ENCODE results near the gene LRRC53.

DNA sequence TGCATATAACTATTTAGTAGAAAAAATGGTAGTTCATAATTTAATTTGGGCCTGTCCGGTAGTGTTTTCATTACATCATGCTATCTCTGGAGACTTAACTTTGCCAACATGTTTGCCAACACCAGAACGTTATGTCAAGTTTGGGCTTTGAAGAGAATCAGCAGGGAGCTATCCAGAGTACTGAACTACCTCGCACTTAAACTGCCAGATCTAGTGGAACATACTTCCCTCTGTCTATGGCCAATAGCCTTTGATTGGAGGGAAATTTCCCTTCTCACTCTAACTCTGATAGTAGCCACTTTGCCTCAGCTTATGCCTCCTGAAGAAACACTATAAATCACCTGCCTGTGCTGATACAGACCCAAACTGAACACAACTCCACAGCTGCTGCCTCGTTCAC is 10.0 kb downstream of the LRRC53 start:
- TF ChIP-seq POLR2AphosphoS5 (IDR thresholded peaks at IDR 0.05; ENCODE audit: low read depth, low read length) (no peak), TAF1 (IDR thresholded peaks at IDR 0.05; ENCODE audit: borderline replicate concordance, low read depth, low read length) (no peak), EP300 (IDR thresholded peaks at IDR 0.05; ENCODE audit: borderline replicate concordance in 1 of 2, low read depth in 1 of 2, low read length in 1 of 2) (no peak), GABPA (IDR thresholded peaks at IDR 0.05; ENCODE audit: low read depth) (no peak), NFIC (IDR thresholded peaks at IDR 0.05; ENCODE audit: borderline replicate concordance) (no peak), RFX5 (IDR thresholded peaks at IDR 0.05; ENCODE audit: low read length) (no peak), RCOR1 (IDR thresholded peaks at IDR 0.05; ENCODE audit: low read length) (no peak), EZH2phosphoT487 (IDR thresholded peaks at IDR 0.05; ENCODE audit: borderline replicate concordance, low read depth) (no peak), SMC3 (IDR thresholded peaks at IDR 0.05; ENCODE audit: low read depth, low read length) (no peak), ELF1 (IDR thresholded peaks at IDR 0.05) (no peak)
- TF ChIP-seq, protein P1, sequence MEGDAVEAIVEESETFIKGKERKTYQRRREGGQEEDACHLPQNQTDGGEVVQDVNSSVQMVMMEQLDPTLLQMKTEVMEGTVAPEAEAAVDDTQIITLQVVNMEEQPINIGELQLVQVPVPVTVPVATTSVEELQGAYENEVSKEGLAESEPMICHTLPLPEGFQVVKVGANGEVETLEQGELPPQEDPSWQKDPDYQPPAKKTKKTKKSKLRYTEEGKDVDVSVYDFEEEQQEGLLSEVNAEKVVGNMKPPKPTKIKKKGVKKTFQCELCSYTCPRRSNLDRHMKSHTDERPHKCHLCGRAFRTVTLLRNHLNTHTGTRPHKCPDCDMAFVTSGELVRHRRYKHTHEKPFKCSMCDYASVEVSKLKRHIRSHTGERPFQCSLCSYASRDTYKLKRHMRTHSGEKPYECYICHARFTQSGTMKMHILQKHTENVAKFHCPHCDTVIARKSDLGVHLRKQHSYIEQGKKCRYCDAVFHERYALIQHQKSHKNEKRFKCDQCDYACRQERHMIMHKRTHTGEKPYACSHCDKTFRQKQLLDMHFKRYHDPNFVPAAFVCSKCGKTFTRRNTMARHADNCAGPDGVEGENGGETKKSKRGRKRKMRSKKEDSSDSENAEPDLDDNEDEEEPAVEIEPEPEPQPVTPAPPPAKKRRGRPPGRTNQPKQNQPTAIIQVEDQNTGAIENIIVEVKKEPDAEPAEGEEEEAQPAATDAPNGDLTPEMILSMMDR (IDR thresholded peaks at IDR 0.05) = no peak
- TF ChIP-seq, protein P2, sequence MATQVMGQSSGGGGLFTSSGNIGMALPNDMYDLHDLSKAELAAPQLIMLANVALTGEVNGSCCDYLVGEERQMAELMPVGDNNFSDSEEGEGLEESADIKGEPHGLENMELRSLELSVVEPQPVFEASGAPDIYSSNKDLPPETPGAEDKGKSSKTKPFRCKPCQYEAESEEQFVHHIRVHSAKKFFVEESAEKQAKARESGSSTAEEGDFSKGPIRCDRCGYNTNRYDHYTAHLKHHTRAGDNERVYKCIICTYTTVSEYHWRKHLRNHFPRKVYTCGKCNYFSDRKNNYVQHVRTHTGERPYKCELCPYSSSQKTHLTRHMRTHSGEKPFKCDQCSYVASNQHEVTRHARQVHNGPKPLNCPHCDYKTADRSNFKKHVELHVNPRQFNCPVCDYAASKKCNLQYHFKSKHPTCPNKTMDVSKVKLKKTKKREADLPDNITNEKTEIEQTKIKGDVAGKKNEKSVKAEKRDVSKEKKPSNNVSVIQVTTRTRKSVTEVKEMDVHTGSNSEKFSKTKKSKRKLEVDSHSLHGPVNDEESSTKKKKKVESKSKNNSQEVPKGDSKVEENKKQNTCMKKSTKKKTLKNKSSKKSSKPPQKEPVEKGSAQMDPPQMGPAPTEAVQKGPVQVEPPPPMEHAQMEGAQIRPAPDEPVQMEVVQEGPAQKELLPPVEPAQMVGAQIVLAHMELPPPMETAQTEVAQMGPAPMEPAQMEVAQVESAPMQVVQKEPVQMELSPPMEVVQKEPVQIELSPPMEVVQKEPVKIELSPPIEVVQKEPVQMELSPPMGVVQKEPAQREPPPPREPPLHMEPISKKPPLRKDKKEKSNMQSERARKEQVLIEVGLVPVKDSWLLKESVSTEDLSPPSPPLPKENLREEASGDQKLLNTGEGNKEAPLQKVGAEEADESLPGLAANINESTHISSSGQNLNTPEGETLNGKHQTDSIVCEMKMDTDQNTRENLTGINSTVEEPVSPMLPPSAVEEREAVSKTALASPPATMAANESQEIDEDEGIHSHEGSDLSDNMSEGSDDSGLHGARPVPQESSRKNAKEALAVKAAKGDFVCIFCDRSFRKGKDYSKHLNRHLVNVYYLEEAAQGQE (IDR thresholded peaks at IDR 0.05; ENCODE audit: low read depth, low read length) = peak; percentile 97
- TF ChIP-seq, protein P3, sequence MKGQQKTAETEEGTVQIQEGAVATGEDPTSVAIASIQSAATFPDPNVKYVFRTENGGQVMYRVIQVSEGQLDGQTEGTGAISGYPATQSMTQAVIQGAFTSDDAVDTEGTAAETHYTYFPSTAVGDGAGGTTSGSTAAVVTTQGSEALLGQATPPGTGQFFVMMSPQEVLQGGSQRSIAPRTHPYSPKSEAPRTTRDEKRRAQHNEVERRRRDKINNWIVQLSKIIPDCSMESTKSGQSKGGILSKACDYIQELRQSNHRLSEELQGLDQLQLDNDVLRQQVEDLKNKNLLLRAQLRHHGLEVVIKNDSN (IDR thresholded peaks at IDR 0.05; ENCODE audit: borderline replicate concordance, low read depth) = no peak
